DOHH2 (cell line): ENCODE results near the gene COL4A1.

Source experiments
- EZH2phosphoT487 ChIP-seq: fragments of 200-600 bp; sonication (generic); IDR thresholded peaks from 2 replicates; pipeline ENCODE4 v1.6.1; 2017; ENCODE audit warnings: borderline replicate concordance, mild to moderate bottlenecking, antibody characterized with exemption, low read length, moderate library complexity, mixed read lengths
- TF ChIP-seq, protein P1 (sequence below): fragments of 200-600 bp; sonication (generic); IDR thresholded peaks from one replicate; pipeline ENCODE4 v1.5.1; 2014; ENCODE audit warnings: antibody characterized with exemption, mild to moderate bottlenecking, low read depth, low read length; ENCODE audit not compliant: poor library complexity, severe bottlenecking

DNA sequence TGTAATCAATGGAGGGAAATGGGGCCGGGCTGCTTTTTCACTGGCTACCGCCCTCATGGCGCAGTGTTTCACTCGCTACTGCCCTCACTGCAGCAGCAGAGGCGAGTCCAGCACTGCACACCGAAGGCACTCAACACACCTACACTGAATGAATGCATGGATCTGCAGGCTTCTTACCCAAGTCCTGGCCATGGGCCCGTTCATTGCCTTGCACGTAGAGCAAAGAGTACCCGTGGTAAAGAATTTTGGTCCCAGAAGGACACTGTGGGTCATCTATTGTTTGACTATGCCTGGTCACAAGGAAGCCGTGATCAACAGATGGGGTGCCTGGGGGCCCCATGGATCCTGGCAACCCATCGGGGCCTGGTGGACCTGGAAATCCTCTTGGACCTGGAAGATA lies 144.9 kb downstream of the COL4A1 start:
- TF ChIP-seq, protein P1, sequence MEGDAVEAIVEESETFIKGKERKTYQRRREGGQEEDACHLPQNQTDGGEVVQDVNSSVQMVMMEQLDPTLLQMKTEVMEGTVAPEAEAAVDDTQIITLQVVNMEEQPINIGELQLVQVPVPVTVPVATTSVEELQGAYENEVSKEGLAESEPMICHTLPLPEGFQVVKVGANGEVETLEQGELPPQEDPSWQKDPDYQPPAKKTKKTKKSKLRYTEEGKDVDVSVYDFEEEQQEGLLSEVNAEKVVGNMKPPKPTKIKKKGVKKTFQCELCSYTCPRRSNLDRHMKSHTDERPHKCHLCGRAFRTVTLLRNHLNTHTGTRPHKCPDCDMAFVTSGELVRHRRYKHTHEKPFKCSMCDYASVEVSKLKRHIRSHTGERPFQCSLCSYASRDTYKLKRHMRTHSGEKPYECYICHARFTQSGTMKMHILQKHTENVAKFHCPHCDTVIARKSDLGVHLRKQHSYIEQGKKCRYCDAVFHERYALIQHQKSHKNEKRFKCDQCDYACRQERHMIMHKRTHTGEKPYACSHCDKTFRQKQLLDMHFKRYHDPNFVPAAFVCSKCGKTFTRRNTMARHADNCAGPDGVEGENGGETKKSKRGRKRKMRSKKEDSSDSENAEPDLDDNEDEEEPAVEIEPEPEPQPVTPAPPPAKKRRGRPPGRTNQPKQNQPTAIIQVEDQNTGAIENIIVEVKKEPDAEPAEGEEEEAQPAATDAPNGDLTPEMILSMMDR = no peak
- TF ChIP-seq EZH2phosphoT487 = no peak
